ENCODE measurements around the gene REXO1.
A peak's percentile ranks its signal among the peaks of the same experiment; 100 is the strongest.

REXO1 gene

DNA sequence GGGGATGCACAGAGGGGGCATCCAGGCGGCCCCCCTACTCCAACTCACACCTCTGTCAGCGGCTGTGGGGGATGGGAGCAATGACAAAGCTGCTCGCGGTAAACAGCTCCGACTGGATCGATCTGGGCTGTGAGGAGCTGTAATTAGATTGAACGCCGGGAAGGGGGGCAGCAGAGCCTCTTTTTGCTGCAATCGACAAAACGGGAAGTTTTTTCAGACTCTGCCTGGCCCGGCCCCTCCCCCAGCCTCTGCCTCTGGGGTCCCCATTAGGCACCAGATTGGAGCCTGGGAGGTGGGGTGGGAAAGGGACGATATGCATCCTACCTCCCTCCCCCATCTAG is 78.7 kb downstream of the REXO1 start:
- TF ChIP-seq, protein P1, sequence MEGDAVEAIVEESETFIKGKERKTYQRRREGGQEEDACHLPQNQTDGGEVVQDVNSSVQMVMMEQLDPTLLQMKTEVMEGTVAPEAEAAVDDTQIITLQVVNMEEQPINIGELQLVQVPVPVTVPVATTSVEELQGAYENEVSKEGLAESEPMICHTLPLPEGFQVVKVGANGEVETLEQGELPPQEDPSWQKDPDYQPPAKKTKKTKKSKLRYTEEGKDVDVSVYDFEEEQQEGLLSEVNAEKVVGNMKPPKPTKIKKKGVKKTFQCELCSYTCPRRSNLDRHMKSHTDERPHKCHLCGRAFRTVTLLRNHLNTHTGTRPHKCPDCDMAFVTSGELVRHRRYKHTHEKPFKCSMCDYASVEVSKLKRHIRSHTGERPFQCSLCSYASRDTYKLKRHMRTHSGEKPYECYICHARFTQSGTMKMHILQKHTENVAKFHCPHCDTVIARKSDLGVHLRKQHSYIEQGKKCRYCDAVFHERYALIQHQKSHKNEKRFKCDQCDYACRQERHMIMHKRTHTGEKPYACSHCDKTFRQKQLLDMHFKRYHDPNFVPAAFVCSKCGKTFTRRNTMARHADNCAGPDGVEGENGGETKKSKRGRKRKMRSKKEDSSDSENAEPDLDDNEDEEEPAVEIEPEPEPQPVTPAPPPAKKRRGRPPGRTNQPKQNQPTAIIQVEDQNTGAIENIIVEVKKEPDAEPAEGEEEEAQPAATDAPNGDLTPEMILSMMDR (IDR thresholded peaks at IDR 0.05), result no peak
- Histone ChIP-seq H3K27ac (no peak overlapping the region), H3K27me3 (ENCODE audit: control insufficient read depth, insufficient read depth, low read length) (peaks cover 16% of the 10 kb centered on the region), H3K4me2 (ENCODE audit: low read length) (no peak overlapping the region), H3K79me2 (no peaks in the 10 kb centered on the region), H2AFZ (no peak overlapping the region), H3K36me3 (ENCODE audit: control insufficient read depth, insufficient read depth, low read length) (no peaks in the 10 kb centered on the region), H3K4me1 (no peaks in the 10 kb centered on the region), H3K9ac (no peak overlapping the region), H3K4me3 (ENCODE audit: low read depth, low read length) (no peak overlapping the region), H3K9me3 (ENCODE audit: control insufficient read depth, low read length) (no peaks in the 10 kb centered on the region)

DNA sequence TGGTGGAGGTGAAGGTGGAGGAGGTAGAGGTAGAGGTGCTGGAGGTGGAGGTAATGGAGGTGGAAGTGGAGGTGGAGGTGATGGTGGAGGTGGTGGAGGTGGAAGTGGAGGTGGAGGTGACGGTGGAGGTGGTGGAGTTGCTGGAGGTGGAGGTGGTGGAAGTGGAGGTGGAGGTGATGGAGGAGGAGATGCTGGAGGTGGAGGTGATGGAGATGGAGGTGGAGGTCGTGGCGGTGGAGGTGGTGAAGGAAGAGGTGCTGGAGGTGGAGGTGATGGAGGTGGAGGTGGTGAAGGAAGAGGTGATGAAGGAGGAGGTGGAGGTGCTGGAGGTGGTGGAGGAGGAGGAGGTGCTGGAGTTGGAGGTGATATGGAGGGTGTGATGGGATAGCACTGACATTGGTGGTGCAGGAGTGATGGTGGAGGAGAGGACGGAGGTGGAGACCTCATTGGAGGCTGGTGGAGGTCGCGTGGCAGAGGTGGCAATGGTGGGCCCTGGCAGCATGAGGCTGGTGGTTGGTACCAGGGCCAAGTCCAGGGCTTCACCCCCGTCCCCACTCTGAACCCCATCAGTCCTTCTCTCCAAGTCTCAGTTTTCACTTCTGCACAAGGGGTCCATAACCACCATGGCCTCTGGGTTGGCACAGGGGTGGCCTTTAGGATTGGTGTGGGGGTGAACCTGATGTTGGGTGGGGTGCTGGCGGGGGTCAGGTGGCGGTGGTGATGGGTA is 79.2 kb downstream of the REXO1 start:
- Histone ChIP-seq H2AFZ (no peak overlapping the region), H3K4me2 (ENCODE audit: low read length) (no peak overlapping the region), H3K4me1 (no peaks in the 10 kb centered on the region), H3K27me3 (ENCODE audit: control insufficient read depth, insufficient read depth, low read length) (peaks cover 16% of the 10 kb centered on the region), H3K4me3 (ENCODE audit: low read depth, low read length) (no peak overlapping the region), H3K79me2 (no peaks in the 10 kb centered on the region), H3K36me3 (ENCODE audit: control insufficient read depth, insufficient read depth, low read length) (no peaks in the 10 kb centered on the region), H3K27ac (no peak overlapping the region), H3K9ac (no peak overlapping the region), H3K9me3 (ENCODE audit: control insufficient read depth, low read length) (no peaks in the 10 kb centered on the region)
- TF ChIP-seq, protein P1 (IDR thresholded peaks at IDR 0.05), result no peak

DNA sequence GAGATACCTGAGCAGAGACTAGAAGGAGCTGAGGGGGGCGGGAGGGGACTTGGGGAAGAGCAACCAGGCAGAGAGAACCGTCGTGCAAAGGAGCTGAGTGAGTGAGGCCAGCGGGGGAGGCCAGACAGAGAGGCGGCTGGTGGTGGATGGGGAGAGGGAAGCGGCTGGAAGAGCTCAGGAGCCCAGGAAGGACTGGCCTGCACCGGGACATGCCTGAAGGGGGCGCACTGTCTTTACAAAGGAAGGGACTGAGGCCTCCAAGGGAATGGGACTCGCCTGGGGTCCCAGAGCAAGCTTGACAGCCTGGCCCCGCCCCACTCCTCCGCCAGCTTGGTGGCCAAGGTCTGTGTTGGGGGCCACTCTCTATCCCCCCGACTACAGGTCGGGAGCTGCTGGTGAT is 80.0 kb downstream of the REXO1 start:
- Histone ChIP-seq H3K79me2 (no peaks in the 10 kb centered on the region), H2AFZ (no peak overlapping the region), H3K36me3 (ENCODE audit: control insufficient read depth, insufficient read depth, low read length) (no peaks in the 10 kb centered on the region), H3K27ac (no peak overlapping the region), H3K9me3 (ENCODE audit: control insufficient read depth, low read length) (no peaks in the 10 kb centered on the region), H3K27me3 (ENCODE audit: control insufficient read depth, insufficient read depth, low read length) (peaks cover 16% of the 10 kb centered on the region), H3K4me1 (no peaks in the 10 kb centered on the region), H3K9ac (no peak overlapping the region), H3K4me3 (ENCODE audit: low read depth, low read length) (no peak overlapping the region), H3K4me2 (ENCODE audit: low read length) (no peak overlapping the region)
- TF ChIP-seq, protein P1 (IDR thresholded peaks at IDR 0.05), result no peak

DNA sequence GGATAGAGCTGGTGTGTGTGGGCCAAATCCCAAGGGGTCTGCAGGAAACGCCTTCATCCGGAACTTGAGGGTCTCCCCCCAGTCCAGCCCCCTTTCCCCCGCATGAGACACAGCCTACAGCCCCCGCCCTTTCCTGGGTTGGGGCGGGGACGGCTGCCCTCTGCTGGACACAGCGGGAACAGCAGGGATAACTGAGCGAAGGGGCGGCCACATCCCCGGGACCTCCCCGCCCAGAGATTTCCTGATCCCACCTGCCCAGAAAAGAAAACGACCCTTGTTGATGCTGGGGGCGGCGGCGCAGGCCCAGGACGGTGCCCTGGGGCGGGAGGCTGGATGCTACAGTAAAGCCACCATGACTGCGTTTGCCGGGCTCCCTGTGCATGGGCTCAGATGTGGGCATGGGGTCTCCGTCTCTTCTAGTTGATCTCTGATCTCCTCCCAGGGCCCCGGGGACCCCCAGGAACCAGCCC is 80.8 kb downstream of the REXO1 start:
- H3K27me3 ChIP-seq (ENCODE audit: control insufficient read depth, insufficient read depth, low read length), result peaks cover 16% of the 10 kb centered on the region
- TF ChIP-seq, protein P1 (IDR thresholded peaks at IDR 0.05), result peak; percentile 96

DNA sequence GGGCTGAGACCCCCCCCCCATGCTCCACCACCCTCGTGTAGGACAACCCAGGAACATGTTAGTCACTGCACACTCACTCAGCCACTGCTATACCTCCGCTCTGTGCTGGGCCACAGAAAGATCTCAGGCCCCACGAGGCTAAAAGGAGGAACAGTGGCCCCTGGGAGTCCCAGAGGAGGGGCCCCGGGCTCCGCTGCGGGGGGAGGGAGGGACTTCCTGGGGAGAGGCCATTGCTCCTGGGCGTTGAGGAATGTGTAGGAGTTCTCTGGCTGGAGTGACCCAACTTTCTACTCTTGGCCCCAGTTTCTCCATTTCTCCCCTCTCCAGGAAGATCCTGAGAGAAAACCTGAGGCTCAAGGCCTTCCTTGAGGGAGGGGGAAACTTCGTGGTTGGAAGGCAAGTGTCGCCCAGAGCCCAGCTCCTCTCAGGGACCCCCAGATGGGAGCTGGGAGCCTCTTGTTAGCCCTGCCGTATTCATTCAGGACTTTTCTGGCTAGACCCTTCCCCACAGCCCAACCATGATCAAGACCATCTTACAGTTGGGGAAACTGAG is 81.4 kb downstream of the REXO1 start:
- no peak overlapping the region for H3K9ac ChIP-seq
- H3K4me1 ChIP-seq, result no peaks in the 10 kb centered on the region
- H3K27me3 ChIP-seq (ENCODE audit: control insufficient read depth, insufficient read depth, low read length), result peaks cover 18% of the 10 kb centered on the region
- no peak overlapping the region for H3K4me2 ChIP-seq (ENCODE audit: low read length)
- no peaks in the 10 kb centered on the region for H3K79me2 ChIP-seq
- TF ChIP-seq, protein P1 (IDR thresholded peaks at IDR 0.05), result no peak
- no peak overlapping the region for H2AFZ ChIP-seq
- H3K36me3 ChIP-seq (ENCODE audit: control insufficient read depth, insufficient read depth, low read length), result no peaks in the 10 kb centered on the region
- H3K27ac ChIP-seq, result no peak overlapping the region
- H3K9me3 ChIP-seq (ENCODE audit: control insufficient read depth, low read length), result no peaks in the 10 kb centered on the region
- no peak overlapping the region for H3K4me3 ChIP-seq (ENCODE audit: low read depth, low read length)

More for the DNA sequence above, 80.8 kb downstream of the REXO1 start:
- Histone ChIP-seq H3K4me2 (ENCODE audit: low read length) (no peak overlapping the region), H3K9ac (no peak overlapping the region), H3K27ac (no peak overlapping the region), H2AFZ (no peak overlapping the region), H3K9me3 (ENCODE audit: control insufficient read depth, low read length) (no peaks in the 10 kb centered on the region), H3K79me2 (no peaks in the 10 kb centered on the region), H3K36me3 (ENCODE audit: control insufficient read depth, insufficient read depth, low read length) (no peaks in the 10 kb centered on the region), H3K4me3 (ENCODE audit: low read depth, low read length) (no peak overlapping the region), H3K4me1 (no peaks in the 10 kb centered on the region)
